Hindlimb muscle (tissue), 1 donor: ENCODE results near the gene ANXA8L1. TPM values are rescaled to one million over a fixed set of nuclear protein-coding genes. Genes with fewer than 3 reads are reported as not detected.
"Not testable (repeated sequence)": the region's sequence is repeated elsewhere in the genome, so short reads cannot be mapped to it uniquely, and the experiment has no call there.

ENCODE experiments used
- DNase-seq: peaks from one replicate; pipeline ENCODE4 v3.0.0-alpha.2; 2013
- polyA plus RNA-seq: library from polyadenylated mRNA; unstranded; fragments of 120-200 nt; gene quantifications from one replicate; pipeline ENCODE4 v1.2.1, GENCODE V29; 2013; ENCODE audit not compliant: insufficient read length

The ANXA8L1 gene
- polyA plus RNA-seq, 1 donor, result 0.18 TPM

DNA sequence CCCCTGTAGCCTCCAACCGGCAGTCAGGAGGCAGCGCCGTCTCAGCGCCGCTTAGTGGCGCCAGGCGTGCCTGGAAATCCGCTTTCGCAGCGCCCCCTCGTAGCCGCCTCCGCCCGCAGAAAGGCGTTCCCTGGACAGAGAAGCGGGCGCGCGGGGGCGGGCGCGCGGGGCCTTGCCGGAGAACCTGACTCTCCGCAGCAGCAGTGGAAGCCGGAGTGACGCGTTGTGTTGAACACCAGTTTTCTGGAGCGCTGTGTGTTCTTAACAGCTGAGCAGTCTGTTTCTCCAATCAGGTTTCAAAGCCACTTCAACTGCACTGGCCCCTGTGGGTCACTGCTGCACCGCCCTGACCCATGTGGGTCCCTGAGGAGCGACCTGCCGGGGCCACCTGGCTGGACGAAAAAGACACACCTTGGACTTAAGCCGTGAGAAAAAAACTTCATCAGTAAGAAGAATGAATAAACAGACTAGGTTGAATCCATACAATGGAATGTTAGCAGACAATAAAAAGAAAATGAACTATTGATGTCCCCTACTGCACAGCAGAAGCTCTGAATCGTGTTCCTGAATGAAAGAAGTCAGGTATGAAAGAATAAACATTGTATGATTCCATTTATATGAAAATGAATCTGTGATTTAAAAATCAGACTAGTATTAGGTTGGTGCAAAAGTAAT is 22.8 kb downstream of the ANXA8L1 start:
- DNase-seq, result not testable (repeated sequence)

DNA sequence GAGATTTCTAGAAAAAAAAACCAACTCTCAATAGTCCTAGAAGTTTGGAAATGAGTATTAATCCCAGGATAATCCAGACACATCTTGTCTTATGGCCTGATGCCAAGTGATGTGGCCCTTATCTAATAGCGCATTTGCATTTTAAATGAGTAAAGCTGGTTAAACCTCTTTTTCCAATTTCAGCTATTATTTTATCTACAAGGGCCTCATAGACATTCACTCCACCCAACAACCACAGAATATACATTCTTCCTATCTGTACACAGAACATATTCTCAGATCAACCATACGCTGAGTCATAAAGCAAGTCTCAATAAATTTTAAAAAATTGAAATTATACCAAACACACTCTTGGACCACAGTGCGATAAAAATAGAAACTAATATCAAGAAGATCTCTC is 34.0 kb downstream of the ANXA8L1 start:
- not testable (repeated sequence) for DNase-seq

DNA sequence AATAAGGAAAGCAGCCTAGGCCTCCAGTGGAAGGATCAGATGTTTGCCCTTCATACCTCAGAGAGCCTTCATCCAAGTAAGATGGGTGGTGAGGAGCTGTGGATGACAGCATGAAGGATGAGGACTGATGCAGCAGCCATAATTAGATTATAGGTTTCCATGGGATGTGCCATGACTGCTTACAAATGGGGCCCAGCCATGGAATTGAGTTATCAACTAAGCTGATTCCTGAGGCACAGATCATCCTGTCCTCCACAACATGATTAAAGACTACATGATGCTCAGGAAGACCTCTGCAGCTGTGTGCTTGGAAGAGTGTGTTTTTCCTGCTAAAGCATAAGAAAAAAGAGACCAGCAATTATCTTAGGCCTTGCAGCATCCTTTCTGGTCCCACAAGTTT is 35.5 kb downstream of the ANXA8L1 start:
- DNase-seq, result not testable (repeated sequence)

DNA sequence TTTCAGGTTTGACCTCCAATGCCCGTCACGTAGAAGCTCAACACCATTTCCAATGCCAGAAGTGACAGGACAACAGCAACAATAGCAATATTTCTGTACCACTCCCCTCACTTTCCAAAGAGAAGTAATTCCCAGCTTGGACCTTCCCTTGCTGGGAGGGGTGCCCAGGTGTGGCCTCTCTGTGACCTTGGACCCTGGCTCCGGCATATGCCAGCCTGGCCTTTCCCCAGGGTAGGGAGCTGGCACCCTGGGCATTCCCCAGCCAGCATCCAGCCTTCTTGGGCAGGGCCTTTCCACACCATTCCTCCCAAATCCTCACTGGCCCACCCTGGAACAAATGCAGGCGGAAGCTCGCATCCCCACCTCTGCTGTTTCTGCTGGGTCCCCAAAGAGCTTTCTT is 37.1 kb downstream of the ANXA8L1 start:
- not testable (repeated sequence) for DNase-seq

DNA sequence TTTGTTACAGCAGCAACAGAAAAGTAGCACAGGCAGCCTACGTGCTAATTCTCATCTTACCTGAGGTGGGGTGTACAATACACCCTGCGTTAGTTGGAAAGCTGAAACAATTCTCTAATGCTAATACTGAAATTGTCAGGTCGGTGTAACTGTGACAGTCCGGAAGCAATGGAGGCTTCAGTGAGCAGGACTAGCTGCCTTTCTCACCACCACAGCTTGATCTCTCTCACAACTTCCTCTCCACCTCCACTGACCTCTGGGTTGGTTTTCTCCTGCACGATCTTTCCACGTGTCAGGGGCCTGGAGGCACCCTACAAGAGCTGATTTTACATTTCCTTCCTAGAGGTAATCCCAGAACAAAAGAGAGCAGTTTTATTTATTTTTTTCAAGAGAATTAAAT is 39.7 kb downstream of the ANXA8L1 start:
- not testable (repeated sequence) for DNase-seq

DNA sequence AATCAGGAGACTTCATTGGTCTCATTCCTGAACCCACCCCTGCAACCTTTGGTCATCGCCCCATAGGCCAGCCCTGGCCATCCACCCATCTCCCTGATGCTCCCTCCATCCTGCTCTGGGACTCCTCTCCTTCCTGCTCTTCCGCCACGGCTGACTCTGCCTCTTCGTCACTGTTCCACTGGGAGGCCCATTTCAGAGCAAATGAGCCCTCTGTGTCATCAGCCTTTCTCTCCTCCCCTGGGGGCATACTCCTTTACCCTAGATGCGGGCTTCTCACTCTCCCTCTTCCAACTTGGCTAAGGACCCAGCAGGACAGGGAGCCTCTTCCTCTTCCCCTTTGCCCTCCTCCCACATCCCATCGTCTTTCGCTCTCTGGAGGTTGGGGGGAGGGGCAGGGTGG is 42.7 kb downstream of the ANXA8L1 start:
- DNase-seq, result not testable (repeated sequence)

DNA sequence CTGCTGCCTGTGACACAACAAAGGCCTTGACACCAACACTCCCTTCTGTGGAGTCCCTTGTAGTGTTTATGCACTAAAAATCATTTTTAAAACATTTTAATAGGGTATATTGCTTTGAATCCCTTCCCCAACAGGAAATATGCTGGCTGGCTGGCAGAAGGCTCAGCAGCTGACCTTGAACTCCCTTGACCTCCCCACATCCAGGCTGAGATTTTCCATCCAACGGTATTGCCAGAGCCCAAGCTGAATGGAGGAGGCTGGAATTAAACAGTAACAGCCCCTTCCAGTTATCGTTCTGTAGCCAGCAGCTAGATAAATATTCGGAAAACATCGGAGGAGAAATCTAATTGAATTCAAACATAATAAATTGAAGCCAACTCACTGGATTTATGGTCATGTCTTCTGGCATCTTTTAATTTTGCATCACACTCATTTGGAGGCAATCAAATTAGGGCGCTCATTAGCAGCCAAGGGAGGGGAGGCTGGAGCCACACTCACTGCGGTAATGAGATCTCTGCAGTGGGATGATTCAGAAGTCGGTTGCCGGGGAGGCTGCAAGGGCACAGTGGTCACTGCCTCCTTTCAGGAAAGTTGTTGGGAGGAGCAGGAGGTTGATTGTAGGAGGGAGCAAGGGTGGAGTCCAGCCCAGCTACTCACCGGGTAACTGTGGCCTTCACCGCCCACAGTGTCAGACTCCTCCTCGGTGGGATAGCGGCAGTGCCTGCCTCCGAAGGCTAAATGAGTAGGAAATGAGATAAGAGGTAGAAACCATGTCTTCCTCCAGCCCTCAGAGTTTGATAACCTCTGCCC is 44.2 kb downstream of the ANXA8L1 start:
- not testable (repeated sequence) for DNase-seq

GRCh38 chr10:46423550-46423949 is 48.0 kb downstream of the ANXA8L1 start:
- not testable (repeated sequence) for DNase-seq

GRCh38 chr10:46440942-46441341 is 65.4 kb downstream of the ANXA8L1 start:
- DNase-seq, result not testable (repeated sequence)

Other genes starting within 250 kb of the ANXA8L1 start
- gene ANTXRL, start 88.8 kb upstream of the ANXA8L1 start, polyA plus RNA-seq, result 0.14 TPM
- gene NPY4R, start 90.2 kb downstream of the ANXA8L1 start, polyA plus RNA-seq, result not detected
- gene GPRIN2, start 180.9 kb downstream of the ANXA8L1 start, polyA plus RNA-seq, result not detected
- gene SYT15, start 203.4 kb downstream of the ANXA8L1 start, polyA plus RNA-seq, result 4.4 TPM